ENCODE data around the gene FIG4. TPM values are rescaled to one million over a fixed set of nuclear protein-coding genes. Genes with fewer than 3 reads are reported as not detected.

The FIG4 gene
- total and polyA plus RNA-seq, 2 of the 13 experiments (the other 11 are each of a cell fraction or from before 2014, with no cell fraction given) = 5.5 to 7.9 TPM

GRCh38 chr6:109791301-109791700, 100.2 kb downstream of the FIG4 start:
- ATAC-seq = no peak
- Histone ChIP-seq H3K27me3 (ENCODE audit: control insufficient read depth in 1 of 2, insufficient read depth in 2 of 2, low read length in 2 of 2) (no peaks in the 10 kb centered on the region), H3K4me2 (ENCODE audit: low read depth, low read length) (no peak overlapping the region), H2AFZ (ENCODE audit: low read length) (no peak overlapping the region), H3K4me1 (ENCODE audit: insufficient read depth, low read length) (peaks cover 12% of the 10 kb centered on the region; the same call in 1 of the 2 replicates), H3K4me3 (replicated peaks in 1 of 3; ENCODE audit: insufficient read depth in 1 of 3, low read depth in 2 of 3, low read length in 3 of 3) (no peak overlapping the region), H3K9me3 (ENCODE audit: low read length) (no peaks in the 10 kb centered on the region), H3K9ac (ENCODE audit: insufficient read depth, low read depth, low read length) (no peak overlapping the region), H3K36me3 (replicated peaks in 1 of 2; ENCODE audit: control insufficient read depth in 1 of 2, insufficient read depth in 2 of 2, low read length in 2 of 2) (no peaks in the 10 kb centered on the region; a peak in 1 of 5 replicates), H4K20me1 (ENCODE audit: insufficient read depth, low read length) (no peaks in the 10 kb centered on the region), H3K27ac (ENCODE audit: extremely low read length, insufficient read depth, low read length) (no peak overlapping the region), H3K79me2 (ENCODE audit: insufficient read depth, low read length) (no peaks in the 10 kb centered on the region)
- intact Hi-C loops (cut with micrococcal nuclease; ENCODE audit: unreplicated experiment) (no loop called here), in situ Hi-C loops (cut with HindIII; ENCODE audit: extremely low pct_ligation_motif_present, low pct_unique_long_range_greater_than_20kb) (no loop called here)
- no peak for DNase-seq (ENCODE audit: low spot score)
- WGBS (ENCODE audit: low lambda C conversion rate) = 95% methylated on average over 12 of the region's 12 CpGs
- POLR2A ChIA-PET = no interaction called here
- no TSS peak for BruUV-seq (replicated peaks)
- no peak for FAIRE-seq
- CTCF ChIA-PET (ENCODE audit: low intra/inter-chr PET ratio, low total read pairs) = no interaction called here
- no peak for TF ChIP-seq MYPOP (CRISPR knock-in tag; IDR thresholded peaks at IDR 0.05)
- TF ChIP-seq UBTF (CRISPR knock-in tag; IDR thresholded peaks at IDR 0.05) = no peak
- no peak for TF ChIP-seq KDM3A (CRISPR knock-in tag; IDR thresholded peaks at IDR 0.05; ENCODE audit: low read depth)
- no peak for TF ChIP-seq ZNF724P (CRISPR knock-in tag; IDR thresholded peaks at IDR 0.05; ENCODE audit: borderline replicate concordance)
- TF ChIP-seq NFATC3 (CRISPR knock-in tag; IDR thresholded peaks at IDR 0.05) = no peak
- TF ChIP-seq SIN3B (IDR thresholded peaks at IDR 0.05; ENCODE audit: low read length) = no peak
- TF ChIP-seq GLI4 (CRISPR knock-in tag; IDR thresholded peaks at IDR 0.05; ENCODE audit: borderline replicate concordance) = no peak

All from HepG2 (cell line).